Aortic smooth muscle cell (primary cell): Measurements from ENCODE around the gene KLHL7. TPM values are rescaled to one million over a fixed set of nuclear protein-coding genes. Genes with fewer than 3 reads are reported as not detected.

Source experiments
- total RNA-seq: library from RNA; depleted of rRNA; stranded (reverse); fragments of >200 nt; gene quantifications from 2 replicates; pipeline ENCODE4 v1.2.3, GENCODE V29; 2014

The KLHL7 gene
- total RNA-seq, result 21.4 and 29.2 TPM in 2 replicates

DNA sequence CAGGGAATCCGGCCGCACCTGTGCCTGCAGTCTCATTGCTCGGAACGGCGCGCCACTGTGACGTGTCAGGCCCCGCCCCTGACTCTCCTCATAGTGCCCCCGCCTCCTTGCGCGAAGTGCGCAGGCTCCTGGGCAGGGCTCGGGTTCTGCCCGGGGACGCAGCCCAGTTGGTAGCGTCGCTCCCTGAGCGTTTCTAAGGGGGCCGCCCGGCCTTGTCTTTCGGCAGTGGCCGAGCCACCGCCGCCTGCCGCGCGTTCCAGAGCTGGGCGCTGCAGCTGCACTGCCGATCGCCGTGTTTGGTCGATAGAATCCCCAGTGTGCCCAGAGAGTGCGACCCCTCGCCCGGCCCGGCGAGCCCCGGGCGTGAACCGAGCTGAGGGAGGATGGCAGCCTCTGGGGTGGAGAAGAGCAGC is at the start of gene KLHL7:
Gene KLHL7, plus strand, starts transcription at position 142 of the 413 bp plus-strand sequence. Its CDS starts 242 bp downstream, at position 384.

GRCh38 chr7:23181684-23182553 is 76.3 kb downstream of the KLHL7 start, which contains the start of gene NUP42:
Gene NUP42 (plus strand): TSS chr7:23182048. CDS start chr7:23182086, 38 bp downstream.

Other genes starting within 250 kb of the KLHL7 start
- gene HYCC1, start 91.7 kb upstream of the KLHL7 start, total RNA-seq, result 124 and 126 TPM in 2 replicates
- gene NUP42, start 76.3 kb downstream of the KLHL7 start, total RNA-seq, result 23.6 and 28.0 TPM in 2 replicates
- gene GPNMB, start 141.0 kb downstream of the KLHL7 start, total RNA-seq, result 172 and 285 TPM in 2 replicates
- gene MALSU1, start 193.6 kb downstream of the KLHL7 start, total RNA-seq, result 110 and 111 TPM in 2 replicates